Left kidney (tissue), 2 donors: ENCODE data around the gene HMCES. TPM values are rescaled to one million over a fixed set of nuclear protein-coding genes. Genes with fewer than 3 reads are reported as not detected.
"Not testable (repeated sequence)": the region's sequence is repeated elsewhere in the genome, so short reads cannot be mapped to it uniquely, and the experiment has no call there.

ENCODE experiments used
- DNase-seq: peaks from one replicate; pipeline ENCODE4 v3.0.0-alpha.2; 2013
- polyA plus RNA-seq: library from polyadenylated mRNA; unstranded; fragments of 120-200 nt; gene quantifications from one replicate; pipeline ENCODE4 v1.2.1, GENCODE V29; 2013; ENCODE audit not compliant: insufficient read length

Gene HMCES
- polyA plus RNA-seq, 1 donor = 55.7 TPM

DNA sequence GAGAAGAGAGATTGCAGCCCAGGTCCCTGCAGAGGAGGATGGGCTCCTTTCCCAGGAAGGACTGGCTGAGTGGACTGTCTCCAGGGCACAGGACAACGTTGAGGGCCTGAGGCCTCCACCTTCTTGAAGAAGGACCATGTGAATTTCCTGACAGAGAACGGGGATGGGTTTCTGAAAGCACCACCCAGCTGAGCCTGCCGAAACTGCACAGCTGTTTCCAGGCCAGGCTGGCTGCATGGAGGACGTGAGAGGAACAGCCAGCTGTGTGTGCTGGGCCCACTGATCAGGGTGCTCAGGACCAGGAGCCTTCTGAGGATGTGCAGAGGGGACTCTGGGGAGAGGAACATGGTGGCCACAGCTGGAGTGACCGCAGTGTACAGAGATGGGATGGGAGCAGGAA, 39.2 kb downstream of the HMCES start:
- no peak for DNase-seq

DNA sequence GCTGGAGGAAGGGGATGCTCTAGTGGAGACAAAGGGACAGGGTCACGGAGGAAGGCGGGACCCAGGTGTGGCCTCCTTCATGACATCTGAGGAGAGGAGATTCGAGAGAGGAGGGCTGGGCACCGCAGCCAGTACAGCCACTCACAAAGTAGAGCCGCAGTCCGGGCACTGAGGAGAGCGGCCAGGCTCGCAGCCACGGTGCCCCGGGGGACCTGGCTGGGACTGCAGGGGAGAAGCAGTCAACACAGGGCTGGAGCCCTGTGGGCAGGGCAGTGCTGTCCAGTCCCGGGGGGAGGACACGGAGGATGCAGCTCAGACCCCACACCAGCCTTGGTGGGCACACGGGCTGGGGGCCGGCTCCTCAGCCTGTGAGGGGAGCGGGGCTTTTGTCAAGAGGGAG, 40.3 kb downstream of the HMCES start:
- no peak for DNase-seq

DNA sequence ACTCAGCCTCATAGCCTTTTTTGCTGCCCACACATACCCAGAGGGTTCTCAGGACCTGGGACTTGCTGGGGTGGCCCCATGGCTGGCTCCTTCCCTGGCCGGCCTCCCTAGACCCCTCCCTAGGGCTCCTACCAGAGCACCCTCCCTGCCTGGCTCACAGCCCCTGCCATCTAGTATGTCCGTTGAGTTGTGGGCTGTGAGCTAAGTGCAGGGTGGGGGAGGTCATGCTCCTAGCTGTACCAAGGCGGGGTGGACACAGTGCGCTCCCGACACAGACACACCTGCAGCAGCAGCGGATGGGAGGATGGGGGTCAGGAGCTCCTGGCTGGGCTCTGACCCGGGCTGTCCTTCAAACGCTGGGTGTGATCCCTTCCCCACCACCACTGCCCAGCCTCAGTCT, 41.6 kb downstream of the HMCES start:
- no peak for DNase-seq

DNA sequence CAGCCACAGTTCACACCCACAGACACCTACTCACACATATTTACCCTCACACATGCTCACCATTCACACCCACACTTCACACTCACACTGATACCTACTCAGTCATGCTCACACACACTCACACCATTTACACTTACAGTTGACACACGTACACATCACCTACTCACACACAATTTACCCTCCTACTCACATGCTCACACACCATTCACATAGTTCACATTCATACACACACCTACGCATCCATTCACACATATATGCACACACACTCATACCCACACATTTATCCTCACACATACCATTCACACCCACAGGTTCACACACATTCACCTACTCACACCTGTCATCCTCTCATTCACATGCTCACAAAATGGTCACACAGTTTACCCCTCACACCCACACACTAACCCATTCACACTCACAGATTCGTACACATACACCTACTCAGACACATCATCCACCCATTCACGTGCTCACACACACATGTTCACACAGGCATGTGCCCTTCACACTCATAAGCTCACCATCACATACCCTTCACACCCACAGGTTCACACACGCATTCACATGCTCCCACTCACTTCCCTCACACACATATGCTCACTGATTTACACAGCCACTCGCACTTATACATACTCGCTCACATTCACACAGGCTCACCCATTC, 42.3 kb downstream of the HMCES start:
- no peak for DNase-seq

DNA sequence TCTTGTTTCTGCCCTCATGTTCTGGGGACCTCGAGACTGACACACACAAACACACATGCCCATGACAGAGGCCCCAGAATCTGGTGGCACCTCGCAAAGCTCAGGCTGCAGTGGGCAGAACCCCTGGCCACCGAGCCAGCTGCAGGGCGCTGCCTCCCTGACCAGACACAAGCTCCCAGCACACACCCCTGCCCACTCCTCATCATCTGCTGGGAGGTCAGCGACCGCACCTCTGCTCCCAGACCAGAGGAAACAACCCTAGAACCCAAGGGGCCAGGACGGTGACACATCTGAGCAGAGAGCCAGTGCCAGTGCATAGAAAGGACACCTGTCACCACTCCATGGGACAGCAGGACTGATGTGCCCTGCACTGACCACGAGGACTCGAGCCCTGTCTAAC, 43.2 kb downstream of the HMCES start:
- DNase-seq = no peak

DNA sequence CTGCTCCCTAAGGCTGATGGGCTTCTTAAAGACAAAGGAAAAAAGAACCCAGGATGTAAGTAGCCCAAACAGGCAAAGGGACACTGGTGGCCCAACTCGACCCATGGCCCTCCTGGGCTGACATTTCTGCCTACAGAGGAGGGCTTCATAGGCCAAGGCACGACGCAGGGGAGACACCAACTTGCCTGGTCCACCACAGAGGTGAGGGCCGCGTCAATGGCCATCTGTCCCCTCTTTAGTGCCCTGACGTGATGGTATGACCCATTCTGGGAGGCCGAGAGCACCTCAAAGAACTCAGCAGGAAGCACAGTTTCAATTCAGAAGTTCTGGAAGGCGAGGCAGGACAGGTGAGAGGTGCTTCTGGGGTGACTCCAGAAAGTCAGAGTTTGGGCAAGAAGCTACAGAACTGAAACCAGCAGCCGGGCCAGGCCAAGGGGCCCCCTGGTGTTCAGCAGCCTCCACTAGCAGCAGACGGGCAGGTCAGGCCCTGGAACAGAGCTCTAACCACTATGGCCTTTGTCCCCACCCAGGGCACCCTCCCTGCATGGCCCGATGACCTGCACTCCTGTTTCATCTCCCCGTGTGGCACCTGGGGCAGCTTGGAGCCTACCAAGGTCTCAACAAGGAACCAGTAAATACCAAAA, 45.1 kb downstream of the HMCES start:
- DNase-seq = no peak

DNA sequence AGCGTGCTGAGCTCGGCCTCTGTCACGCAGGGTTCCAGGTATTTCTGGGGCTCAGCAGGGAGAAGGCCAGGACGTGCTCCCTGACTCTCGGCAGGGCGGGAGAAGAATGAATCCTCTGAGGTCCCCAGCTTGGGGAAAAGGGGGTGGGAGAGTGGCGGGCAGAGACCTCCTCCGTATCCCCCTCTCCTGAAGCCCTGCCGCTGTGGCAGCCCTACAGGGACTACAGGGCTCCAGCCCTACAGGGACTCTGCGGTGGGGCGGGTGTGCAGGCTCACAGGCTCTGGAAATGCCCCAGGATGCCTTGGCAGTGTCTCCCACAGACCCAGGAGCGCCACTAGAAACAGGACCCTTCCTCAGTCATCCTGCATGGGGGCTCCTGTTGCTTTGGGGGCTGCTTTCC, 46.2 kb downstream of the HMCES start:
- no peak for DNase-seq

DNA sequence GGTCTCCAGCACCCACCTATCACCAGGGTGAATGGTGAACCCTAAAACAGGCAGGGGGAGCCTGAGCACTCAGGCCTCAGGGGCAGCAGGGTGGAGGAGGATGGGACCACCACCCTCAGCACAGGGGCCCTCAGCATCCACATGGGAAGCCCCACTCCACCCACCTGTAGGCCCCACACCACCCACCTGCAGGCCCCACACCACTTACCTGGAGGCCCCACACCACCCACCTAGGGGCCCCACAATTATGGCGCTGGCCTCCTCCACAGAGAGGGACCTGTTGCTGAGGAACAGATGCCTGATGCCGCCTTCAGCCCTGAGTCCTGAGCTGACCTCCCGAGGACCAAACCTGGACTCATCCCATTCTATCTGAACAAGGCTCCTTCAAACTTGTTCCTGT, 46.7 kb downstream of the HMCES start:
- no peak for DNase-seq

DNA sequence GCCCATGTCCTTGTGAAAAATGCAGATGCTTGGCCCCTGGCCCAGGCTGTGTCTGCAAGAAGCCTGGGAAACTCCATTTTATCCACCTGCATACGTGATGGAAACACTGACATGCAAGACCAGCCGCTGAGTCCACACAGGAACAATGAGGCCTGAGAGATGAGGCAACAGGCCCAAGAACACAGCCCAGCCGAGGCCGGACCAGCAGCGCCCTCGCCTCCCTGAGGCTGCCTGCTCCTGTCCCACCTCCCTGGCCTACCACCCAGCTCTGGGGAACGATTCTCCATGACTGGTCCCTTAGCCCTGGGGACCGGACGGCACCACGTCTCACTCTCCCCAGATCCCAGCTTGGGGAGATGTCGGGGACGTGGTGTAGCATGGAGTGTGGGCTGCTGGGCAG, 47.5 kb downstream of the HMCES start:
- no peak for DNase-seq

DNA sequence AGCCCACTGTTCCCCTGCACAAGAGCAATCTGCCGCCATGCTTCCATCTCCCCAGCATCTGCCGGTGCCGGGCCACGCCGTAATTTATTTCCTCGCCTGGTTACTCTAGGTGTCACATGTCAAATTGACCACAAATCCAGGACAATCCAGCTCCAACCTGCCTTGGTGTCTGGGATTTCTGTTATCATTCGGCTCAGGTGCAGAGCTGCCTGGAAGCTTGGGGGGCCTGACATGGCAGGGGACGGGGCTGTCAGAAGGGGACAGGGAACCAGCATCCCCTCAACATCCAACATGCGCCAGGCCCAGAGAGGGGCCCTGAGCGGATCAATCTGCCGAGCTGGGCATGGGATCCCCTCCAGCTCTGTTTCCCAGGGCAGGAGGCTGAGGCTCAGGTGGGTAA, 47.9 kb downstream of the HMCES start:
- DNase-seq = peak; percentile 25

DNA sequence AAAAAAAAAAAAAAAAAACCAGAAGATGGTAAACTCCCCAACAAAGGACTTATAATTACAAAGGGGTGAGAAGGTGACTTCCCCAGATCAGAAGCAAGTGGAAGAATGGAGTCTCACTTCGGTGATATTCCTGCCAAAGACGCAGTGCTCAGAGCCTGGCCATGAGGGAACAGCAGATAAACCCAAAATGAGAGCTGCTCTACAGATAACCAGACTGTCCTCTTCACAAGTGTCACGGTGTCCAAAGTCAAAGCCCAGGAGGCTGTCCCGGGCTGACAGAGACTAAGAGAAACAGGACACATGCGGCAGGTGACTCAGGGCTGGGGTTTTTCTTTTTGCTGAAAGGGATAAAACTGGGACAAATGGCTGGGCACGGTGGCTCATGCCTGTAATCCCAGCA, 48.8 kb downstream of the HMCES start:
- DNase-seq = no peak

DNA sequence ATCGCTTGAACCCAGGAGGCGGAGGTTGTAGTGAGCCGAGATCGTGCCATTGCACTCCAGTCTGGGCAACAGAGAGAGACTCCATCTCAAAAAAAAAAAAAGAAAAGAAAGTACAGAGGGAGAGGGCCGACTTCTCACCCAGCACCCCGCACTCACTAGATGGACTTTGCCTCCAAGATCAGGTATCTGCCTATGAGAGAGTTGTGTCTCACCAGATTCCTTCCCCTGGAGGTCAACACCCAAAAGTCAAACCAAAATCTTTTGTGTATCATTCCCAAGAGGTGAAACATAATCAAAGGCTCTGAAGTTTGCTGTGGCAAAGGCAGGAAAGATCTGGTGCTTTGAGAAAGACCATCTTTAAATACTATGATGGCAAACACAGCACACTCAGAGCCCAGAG, 51.2 kb downstream of the HMCES start:
- no peak for DNase-seq

DNA sequence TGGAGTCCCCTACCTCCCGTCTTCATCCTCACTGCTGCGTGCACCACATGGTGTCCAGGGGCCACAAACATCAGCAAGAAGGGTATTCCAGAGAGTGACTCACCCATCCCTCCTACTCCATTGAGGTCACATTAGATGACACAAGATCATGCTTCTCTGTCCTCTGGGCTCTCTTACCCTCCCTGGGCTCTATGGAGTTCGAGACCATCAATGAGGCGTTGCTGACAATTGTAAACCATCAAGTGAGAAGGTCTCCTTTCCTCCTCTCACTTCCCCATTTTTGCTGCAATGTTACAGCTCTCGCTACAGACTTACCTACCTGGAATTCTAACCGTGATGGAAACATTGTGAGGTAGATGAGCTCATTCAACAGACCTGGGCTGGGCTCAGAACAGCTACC, 51.7 kb downstream of the HMCES start:
- no peak for DNase-seq

DNA sequence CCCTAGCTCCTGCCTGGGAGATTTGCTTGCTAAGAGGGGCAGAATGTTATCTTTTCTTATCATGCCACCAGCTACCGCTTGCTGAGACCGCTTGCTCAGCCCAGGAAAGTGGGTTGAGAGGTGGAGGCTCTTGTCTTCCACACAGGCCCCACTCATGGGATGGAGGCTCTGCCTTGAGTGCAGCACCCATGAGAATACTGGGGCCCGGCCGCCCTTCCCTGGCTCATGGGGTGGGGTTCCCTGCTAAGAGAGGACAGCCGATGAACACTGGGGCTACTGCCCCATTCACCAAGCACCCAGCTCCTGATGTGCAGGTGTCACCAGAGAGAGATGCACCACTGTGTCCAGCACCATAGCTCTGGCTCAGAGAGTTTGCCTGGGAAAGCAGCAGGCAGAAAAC, 55.2 kb downstream of the HMCES start:
- no peak for DNase-seq

DNA sequence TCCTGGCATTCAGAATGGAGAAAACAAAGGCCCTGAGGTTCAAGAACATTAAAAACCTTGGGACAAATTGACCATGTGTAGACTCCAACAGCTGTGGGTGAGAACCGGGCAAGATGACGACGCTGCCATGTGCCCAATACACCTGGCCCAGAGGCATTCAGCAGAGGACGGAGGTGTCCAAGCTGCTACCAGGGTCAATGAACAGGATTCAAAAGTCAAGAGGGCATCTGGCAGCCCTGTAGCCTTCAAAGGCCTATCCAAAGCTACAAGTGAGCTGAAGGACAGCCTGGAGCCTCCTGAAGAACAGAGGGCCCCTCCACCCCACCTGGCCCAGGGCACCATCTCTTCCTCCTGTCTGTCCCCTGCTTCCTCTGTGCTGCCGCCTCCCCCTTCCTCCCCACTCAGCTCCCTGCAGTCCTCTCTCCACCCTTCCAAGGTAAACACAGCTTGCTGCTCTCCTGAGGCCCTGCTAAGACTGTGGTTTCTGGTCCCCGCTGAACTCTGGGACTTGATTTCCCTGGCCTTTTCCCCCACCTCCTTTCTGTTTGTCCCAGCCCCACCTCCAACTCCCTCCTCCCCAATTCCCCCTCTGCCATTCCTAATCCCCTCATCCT, 57.5 kb downstream of the HMCES start:
- DNase-seq = no peak

DNA sequence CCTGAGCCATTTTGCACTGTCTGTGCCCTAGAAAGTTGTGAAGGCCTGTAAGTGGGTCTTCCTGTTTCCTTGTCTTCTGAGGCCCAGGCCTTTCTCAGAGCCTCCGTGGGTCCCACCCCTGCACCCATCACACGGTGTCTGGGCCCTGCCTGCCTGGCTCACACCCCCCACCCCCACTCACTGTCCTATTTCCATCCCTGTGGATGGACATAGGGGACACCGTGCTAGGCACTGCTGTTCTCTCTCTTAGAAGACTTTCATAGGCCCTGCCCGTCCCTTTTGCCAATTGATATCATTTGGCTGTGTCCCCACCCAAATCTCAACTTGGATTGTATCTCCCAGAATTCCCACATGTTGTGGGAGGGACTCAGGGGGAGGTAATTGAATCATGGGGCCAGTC, 59.0 kb downstream of the HMCES start:
- DNase-seq = not testable (repeated sequence)

DNA sequence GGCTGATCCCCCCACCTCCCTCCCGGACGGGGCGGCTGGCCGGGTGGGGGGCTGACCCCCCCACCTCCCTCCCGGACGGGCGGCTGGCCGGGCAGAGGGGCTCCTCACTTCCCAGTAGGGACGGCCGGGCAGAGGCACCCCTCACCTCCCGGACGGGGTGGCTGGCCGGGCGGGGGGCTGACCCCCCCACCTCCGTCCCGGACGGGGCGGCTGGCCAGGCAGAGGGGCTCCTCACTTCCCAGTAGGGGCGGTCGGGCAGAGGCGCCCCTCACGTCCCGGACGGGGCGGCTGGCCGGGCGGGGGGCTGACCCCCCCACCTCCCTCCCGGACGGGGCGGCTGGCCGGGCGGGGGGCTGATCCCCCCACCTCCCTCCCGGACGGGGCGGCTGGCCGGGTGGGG, 60.5 kb downstream of the HMCES start:
- not testable (repeated sequence) for DNase-seq

DNA sequence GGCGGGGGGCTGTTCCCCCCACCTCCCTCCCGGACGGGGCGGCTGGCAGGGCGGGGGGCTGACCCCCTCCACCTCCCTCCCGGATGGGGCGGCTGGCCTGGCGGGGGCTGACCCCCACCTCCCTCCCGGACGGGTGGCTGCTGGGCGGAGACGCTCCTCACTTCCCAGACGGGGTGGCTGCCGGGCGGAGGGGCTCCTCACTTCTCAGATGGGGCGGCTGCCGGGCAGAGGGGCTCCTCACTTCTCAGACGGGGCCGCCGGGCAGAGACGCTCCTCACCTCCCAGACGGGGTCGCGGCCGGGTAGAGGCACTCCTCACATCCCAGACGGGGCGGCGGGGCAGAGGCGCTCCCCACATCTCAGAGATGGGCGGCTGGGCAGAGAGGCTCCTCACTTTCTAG, 61.2 kb downstream of the HMCES start:
- DNase-seq = not testable (repeated sequence)

DNA sequence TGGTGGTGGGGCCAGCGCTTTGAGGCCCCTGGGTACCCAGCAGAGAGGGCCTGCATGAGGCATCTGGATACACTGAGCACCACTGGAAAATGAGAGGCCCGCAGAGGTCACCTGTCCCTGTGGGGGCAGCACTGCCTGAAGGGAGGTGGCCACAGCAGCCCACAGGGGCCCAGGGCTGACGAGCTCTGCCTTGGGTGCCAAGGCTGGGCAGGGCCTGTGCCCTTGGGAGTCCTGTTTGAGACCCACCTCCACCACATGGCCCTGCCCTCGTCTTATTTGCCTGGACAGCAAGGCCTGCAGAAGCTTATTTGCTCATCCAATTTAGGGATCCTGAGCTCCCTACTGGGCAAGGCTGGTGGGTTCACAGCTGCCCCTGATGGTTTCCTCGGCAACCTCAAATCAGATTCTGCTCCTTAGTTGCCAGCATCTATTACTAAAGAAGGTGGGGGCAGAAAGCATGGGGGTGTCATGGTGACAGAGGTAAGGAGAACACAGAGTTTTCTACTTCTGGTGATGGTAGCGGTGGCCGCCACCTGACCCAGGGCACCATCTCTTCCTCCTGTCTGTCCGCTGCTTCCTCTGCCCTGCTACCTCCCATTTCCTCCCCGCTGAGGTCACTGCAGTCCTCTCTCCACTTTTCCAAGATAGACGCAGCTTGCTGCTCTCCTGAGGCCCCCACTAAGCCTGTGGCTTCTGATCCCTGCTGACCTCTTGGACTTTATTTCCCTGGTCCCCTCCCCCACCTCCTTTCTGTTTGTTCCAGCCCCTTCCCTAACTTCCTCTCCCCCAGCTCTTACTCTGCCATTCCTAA, 62.9 kb downstream of the HMCES start:
- DNase-seq = no peak

DNA sequence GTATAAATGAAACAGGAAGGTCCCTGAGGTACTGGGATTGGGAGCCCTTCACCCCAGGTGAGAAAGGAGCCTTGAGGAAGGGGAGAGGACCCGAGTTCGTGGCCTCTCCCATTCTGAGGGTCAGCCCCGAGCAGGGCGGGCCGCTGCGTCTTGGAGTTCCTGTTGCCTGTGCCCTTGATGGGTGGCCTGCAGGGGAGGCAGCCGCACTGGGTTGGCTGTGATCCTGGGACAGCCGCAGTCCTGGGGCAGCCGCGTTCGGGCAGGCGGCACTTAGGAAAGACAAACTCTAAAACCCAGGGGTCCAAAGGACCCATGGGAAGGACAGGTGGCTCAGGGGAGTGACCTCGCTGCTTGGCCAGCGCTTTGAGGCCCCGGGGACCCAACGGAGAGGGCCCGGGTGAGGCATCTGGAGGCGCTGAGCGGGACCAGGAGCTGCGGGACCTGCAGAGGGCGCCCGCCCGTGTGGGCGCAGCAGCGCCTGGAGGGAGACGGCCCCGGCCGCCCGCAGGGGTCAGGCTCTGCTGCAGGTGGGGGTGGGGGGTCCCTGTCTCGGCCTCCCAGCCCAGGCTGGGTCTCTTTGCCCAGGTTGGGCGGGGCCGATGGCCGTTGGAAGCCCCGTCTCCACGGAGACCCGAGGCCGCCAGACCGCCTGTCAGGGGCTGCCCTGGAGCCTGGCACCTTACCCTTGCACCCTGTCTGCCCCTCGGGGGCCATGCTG, 65.1 kb downstream of the HMCES start:
- DNase-seq = no peak

DNA sequence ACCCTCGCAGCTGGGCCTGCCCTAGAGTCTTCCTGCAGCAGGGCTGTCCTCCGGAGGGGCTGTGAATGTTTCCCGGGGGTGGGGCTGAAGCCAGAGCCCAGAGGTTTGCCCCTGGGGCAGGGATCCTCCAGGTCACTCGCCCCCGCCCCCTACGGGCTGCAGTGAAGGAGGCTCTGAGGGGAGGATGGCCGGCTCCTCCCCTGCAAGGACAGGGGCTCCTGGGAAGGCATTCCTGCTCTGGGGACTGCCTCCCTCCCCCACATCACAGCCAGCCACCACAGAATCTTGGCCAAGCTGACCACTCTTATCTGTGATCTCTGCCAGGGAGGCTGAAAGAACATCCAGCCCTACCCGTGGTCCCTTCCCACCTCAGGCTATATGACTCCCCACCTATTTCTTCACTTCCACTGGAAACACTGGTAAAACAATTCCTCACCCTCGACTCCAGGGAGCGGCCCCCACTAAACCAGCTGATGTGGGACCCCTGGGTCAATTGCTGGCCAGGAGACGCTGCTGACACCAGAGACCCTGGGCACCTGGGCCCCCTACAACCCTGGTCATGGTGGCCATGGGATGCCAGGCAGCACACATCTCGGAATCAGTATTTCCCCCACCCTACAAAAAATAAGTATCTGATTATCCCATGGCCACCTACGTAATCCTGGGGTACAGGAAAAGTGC, 66.0 kb downstream of the HMCES start:
- peak; percentile 25 for DNase-seq

DNA sequence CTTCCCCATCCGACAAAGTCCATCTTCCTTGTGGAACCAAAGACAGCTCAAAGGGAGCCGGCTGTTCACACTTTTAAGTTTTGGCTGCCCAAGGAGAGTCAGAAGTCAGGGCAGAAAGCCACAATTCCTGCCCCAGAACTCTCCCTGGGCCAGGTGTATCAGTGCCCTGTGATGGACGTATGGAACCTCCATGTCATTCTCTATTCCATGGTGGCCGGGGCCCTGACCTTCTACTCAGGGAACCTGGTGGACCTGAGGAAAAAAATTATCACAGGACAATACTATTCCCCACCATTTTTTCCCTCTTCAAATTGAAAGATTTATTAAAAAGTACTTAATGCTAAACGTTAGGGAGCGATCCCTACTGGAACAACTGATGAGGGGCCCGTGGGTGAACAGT, 66.6 kb downstream of the HMCES start:
- no peak for DNase-seq
